Choroid plexus epithelial cell (primary cell): ENCODE results near the gene MKI67.

Experiments used
- DNase-seq: peaks from one replicate; pipeline ENCODE4 v3.0.0-alpha.2; 2010; ENCODE audit warnings: low read depth
- H3K4me3 ChIP-seq: 2 replicates; pipeline ENCODE4 v1.5.1; 2011; ENCODE audit warnings: low read depth, mild to moderate bottlenecking, control low read depth, low read length, moderate library complexity
- CTCF ChIP-seq: conservative IDR thresholded peaks from 2 replicates; pipeline ENCODE4 v1.5.1; 2011; ENCODE audit warnings: low read depth, mild to moderate bottlenecking, control low read depth, inconsistent platforms, low read length, moderate library complexity

MKI67 gene

GRCh38 chr10:128087884-128088709, 38.1 kb downstream of the MKI67 start:
- TF ChIP-seq CTCF: peak; percentile 11
- no peak for DNase-seq
- H3K4me3 ChIP-seq: no peak overlapping the region

- no peak overlapping the region for H3K4me3 ChIP-seq
- no peak for TF ChIP-seq CTCF
- no peak for DNase-seq
These were observed 38.9 kb downstream of the MKI67 start for GRCh38 chr10:128087146-128087883.

GRCh38 chr10:128086003-128086863, 40.0 kb downstream of the MKI67 start:
- no peak overlapping the region for H3K4me3 ChIP-seq
- no peak for DNase-seq
- TF ChIP-seq CTCF: no peak

- no peak overlapping the region for H3K4me3 ChIP-seq
- no peak for TF ChIP-seq CTCF
- DNase-seq: no peak
These were observed 41.2 kb downstream of the MKI67 start for GRCh38 chr10:128084991-128085390.

- TF ChIP-seq CTCF: no peak
- DNase-seq: no peak
- no peak overlapping the region for H3K4me3 ChIP-seq
These were observed 41.9 kb downstream of the MKI67 start for GRCh38 chr10:128084364-128084763.

- no peak overlapping the region for H3K4me3 ChIP-seq
- no peak for DNase-seq
- no peak for TF ChIP-seq CTCF
These were observed 42.9 kb downstream of the MKI67 start for GRCh38 chr10:128083191-128083895.
